HG02938 (cell line): ENCODE data around the gene NOL4L.

Experiments used
- ATAC-seq: cut with Tn5 transposase; IDR thresholded peaks from one replicate; pipeline ENCODE4 v1.9.1; 2021; ENCODE audit warnings: mild to moderate bottlenecking, moderate library complexity; ENCODE audit not compliant: unreplicated experiment

The NOL4L gene

GRCh38 chr20:32451340-32451681 is 133.8 kb downstream of the NOL4L start:
- ATAC-seq: no peak

- ATAC-seq: no peak
Measured at GRCh38 chr20:32450484-32451061, 134.6 kb downstream of the NOL4L start.

GRCh38 chr20:32449890-32450401 is 135.2 kb downstream of the NOL4L start:
- ATAC-seq: no peak

- ATAC-seq: no peak
Measured at GRCh38 chr20:32449057-32449889, 135.9 kb downstream of the NOL4L start.

GRCh38 chr20:32448306-32449056 is 136.7 kb downstream of the NOL4L start:
- ATAC-seq: no peak

- no peak for ATAC-seq
Measured at GRCh38 chr20:32447136-32448027, 137.8 kb downstream of the NOL4L start.

GRCh38 chr20:32446301-32447100 is 138.6 kb downstream of the NOL4L start:
- ATAC-seq: no peak

GRCh38 chr20:32445539-32446273 is 139.4 kb downstream of the NOL4L start:
- no peak for ATAC-seq

- no peak for ATAC-seq
Measured at GRCh38 chr20:32444474-32445220, 140.5 kb downstream of the NOL4L start.

GRCh38 chr20:32443386-32443974 is 141.7 kb downstream of the NOL4L start:
- no peak for ATAC-seq

- no peak for ATAC-seq
Measured at GRCh38 chr20:32442630-32443373, 142.3 kb downstream of the NOL4L start.

GRCh38 chr20:32441638-32442037 is 143.5 kb downstream of the NOL4L start:
- no peak for ATAC-seq

GRCh38 chr20:32440758-32441078 is 144.4 kb downstream of the NOL4L start:
- ATAC-seq: no peak

- no peak for ATAC-seq
Measured at GRCh38 chr20:32440069-32440757, 144.9 kb downstream of the NOL4L start.

- no peak for ATAC-seq
Measured at GRCh38 chr20:32439132-32439829, 145.9 kb downstream of the NOL4L start.

- ATAC-seq: no peak
Measured at GRCh38 chr20:32438331-32438858, 146.7 kb downstream of the NOL4L start.
